ENCODE measurements around the gene RABAC1. TPM values are rescaled to one million over a fixed set of nuclear protein-coding genes. Genes with fewer than 3 reads are reported as not detected.

The RABAC1 gene
- total and polyA plus RNA-seq, 2 of the 8 experiments (the other 6 are each of a cell fraction or from before 2014, with no cell fraction given) = 124 to 439 TPM

- H2BK12ac ChIP-seq (ENCODE audit: low read depth, low read length) = peak overlapping the region; percentile 75; the same call in 1 of the 2 replicates
- no peak overlapping the region; a peak in 1 of 7 replicates for H3K9ac ChIP-seq (replicated peaks in 1 of 4; ENCODE audit: extremely low read depth in 1 of 4, low read depth in 3 of 4, low read length in 3 of 4)
- peak overlapping the region; percentile 73; the same call in 1 of the 2 replicates for H4K8ac ChIP-seq (ENCODE audit: extremely low read depth, insufficient read depth, low read length)
- DNase-seq (ENCODE audit: low read depth in 1 of 2, low spot score in 2 of 2) (peak in 1 of 2 experiments; percentile 74), FAIRE-seq (no peak)
- 3% methylated on average over 26 of the region's 83 CpGs; no CpG with 5 or more reads in 1 of the 2 experiments for WGBS, 2 experiments (ENCODE audit: extremely low coverage in 1 of 2, insufficient coverage in 1 of 2, insufficient read length in 1 of 2, insufficient replicate concordance in 2 of 2, low coverage in 1 of 2, low lambda C conversion rate in 2 of 2, missing lambda C conversion rate in 1 of 2)
- H3K36me3 ChIP-seq (ENCODE audit: control insufficient read depth in 2 of 4, insufficient read depth in 4 of 4, low read length in 3 of 4) = no peaks in the 10 kb centered on the region
- H3K9me3 ChIP-seq (ENCODE audit: insufficient read depth in 2 of 2, low read depth in 1 of 2, low read length in 1 of 2) = no peaks in the 10 kb centered on the region
- H2BK20ac ChIP-seq (ENCODE audit: low read length) = no peak overlapping the region
- H3K4me3 ChIP-seq (ENCODE audit: extremely low read depth in 1 of 4, insufficient read depth in 2 of 4, low read depth in 3 of 4, low read length in 4 of 4) = peak overlapping the region; percentile 46 to 88 (median 52)
- H3K27me3 ChIP-seq (replicated peaks in 1 of 4; ENCODE audit: control insufficient read depth in 3 of 4, extremely low read depth in 1 of 4, insufficient read depth in 3 of 4, low read length in 3 of 4) = peaks cover 13 to 48% (median 44%) of the 10 kb centered on the region in 4 experiments
- H4K5ac ChIP-seq (ENCODE audit: insufficient read length, low read depth, low read length) = no peak overlapping the region
- peak overlapping the region; percentile 65 for H4K91ac ChIP-seq (replicated peaks; ENCODE audit: insufficient read length, low read length)
- H3K4me2 ChIP-seq (ENCODE audit: insufficient read depth in 1 of 2, low read depth in 2 of 2, low read length in 2 of 2) = peak overlapping the region; percentile 61 to 86
- H3K79me2 ChIP-seq (ENCODE audit: control insufficient read depth in 1 of 2, insufficient read depth in 2 of 2, low read length in 2 of 2) = no peaks in the 10 kb centered on the region
- CTCF ChIA-PET (ENCODE audit: partially characterized antibody) = interaction anchor here (0.5 to 1.0 kb wide), 6 partner anchors 12 to 588 kb away, joined by 3 to 6 read pairs (median 3); no protein-coding TSS in a partner anchor
- peak overlapping the region; percentile 67; the same call in 1 of the 2 replicates for H2AFZ ChIP-seq (ENCODE audit: low read length)
- H2AK5ac ChIP-seq (ENCODE audit: low read depth, low read length) = no peak overlapping the region
- no peak overlapping the region for H2BK15ac ChIP-seq (ENCODE audit: low read length)
- no peak overlapping the region for H2BK5ac ChIP-seq (ENCODE audit: low read depth, low read length)
- H3K23me2 ChIP-seq (ENCODE audit: low read depth, low read length) = peaks cover 9% of the 10 kb centered on the region; the same call in 1 of the 2 replicates
- no peak overlapping the region for H3K14ac ChIP-seq (ENCODE audit: insufficient read length)
- H3K79me1 ChIP-seq (ENCODE audit: low read depth, low read length) = no peaks in the 10 kb centered on the region
- H3K56ac ChIP-seq (replicated peaks; ENCODE audit: insufficient read length, low read depth, low read length) = no peak overlapping the region
- H3K18ac ChIP-seq (ENCODE audit: extremely low read depth, low read length) = peak overlapping the region; percentile 95
- H4K20me1 ChIP-seq (replicated peaks in 1 of 2; ENCODE audit: control insufficient read depth in 1 of 2, insufficient read depth in 2 of 2, low read length in 2 of 2) = peaks cover 0 to 9% of the 10 kb centered on the region in 2 experiments
- peak overlapping the region; percentile 33 for H2BK120ac ChIP-seq (replicated peaks; ENCODE audit: low read depth, low read length)
- no peak overlapping the region for H3K27ac ChIP-seq (ENCODE audit: low read depth, low read length)
- no peaks in the 10 kb centered on the region; a peak in 2 of 7 replicates for H3K4me1 ChIP-seq (replicated peaks in 1 of 4; ENCODE audit: control insufficient read depth in 3 of 4, insufficient read depth in 4 of 4, low read length in 3 of 4)
- H3K23ac ChIP-seq (ENCODE audit: insufficient read length) = no peak overlapping the region
- POLR2A ChIA-PET (ENCODE audit: partially characterized antibody) = interaction anchor here (0.8 to 1.5 kb wide), 5 partner anchors 10 to 80 kb away, joined by 3 to 6 read pairs (median 4); partner anchors contain the start of gene RPS19
- H3K4ac ChIP-seq (replicated peaks; ENCODE audit: insufficient read length, low read depth, low read length) = no peak overlapping the region
- TF ChIP-seq CBX5 (IDR thresholded peaks at IDR 0.05; ENCODE audit: low read depth, low read length) (no peak), CTBP2 (IDR thresholded peaks at IDR 0.05; ENCODE audit: borderline replicate concordance, insufficient read depth, insufficient read length, low read length) (no peak), BRCA1 (IDR thresholded peaks at IDR 0.05; ENCODE audit: low read depth, low read length) (no peak), SP4 (IDR thresholded peaks at IDR 0.05; ENCODE audit: low read length) (no peak), HDAC2 (IDR thresholded peaks at IDR 0.05; ENCODE audit: borderline replicate concordance in 1 of 2, low read depth in 2 of 2, low read length in 2 of 2) (no peak), KDM4A (IDR thresholded peaks at IDR 0.05; ENCODE audit: low read depth, low read length, severe bottlenecking) (peak; percentile 45), SIN3A (conservative IDR thresholded peaks at IDR 0.05 in 1 of 2, IDR thresholded peaks at IDR 0.05 in 1 of 2; ENCODE audit: low read depth in 1 of 2, low read length in 2 of 2) (0 out of 4 replicates have a peak, but pooled peaks of 1 of the 2 experiments have one; percentile 30), CREB1 (IDR thresholded peaks at IDR 0.05) (no peak), EGR1 (IDR thresholded peaks at IDR 0.05; ENCODE audit: borderline replicate concordance, low read depth, low read length) (no peak), SAP30 (IDR thresholded peaks at IDR 0.05; ENCODE audit: insufficient read depth, insufficient replicate concordance, low read length) (no peak)
These were observed 19.0 kb downstream of the RABAC1 start for GRCh38 chr19:41939861-41940730.

Data from H1 (cell line).